Measurements from ENCODE around the gene RNF8.

Gene RNF8

GRCh38 chr6:37362101-37362828, 8.5 kb downstream of the RNF8 start:
- no peak for DNase-seq

GRCh38 chr6:37365791-37366190, 12.0 kb downstream of the RNF8 start:
- peak; percentile 65 for DNase-seq

GRCh38 chr6:37366910-37367309, 13.1 kb downstream of the RNF8 start:
- DNase-seq, result no peak

- no peak for DNase-seq
These were observed 15.2 kb downstream of the RNF8 start for GRCh38 chr6:37368961-37369320.

- DNase-seq, result no peak
These were observed 15.8 kb downstream of the RNF8 start for GRCh38 chr6:37369321-37370201.

GRCh38 chr6:37371154-37372083, 17.6 kb downstream of the RNF8 start:
- no peak for DNase-seq

- DNase-seq, result no peak
These were observed 18.3 kb downstream of the RNF8 start for GRCh38 chr6:37372116-37372515.

GRCh38 chr6:37373822-37374471, 20.2 kb downstream of the RNF8 start:
- DNase-seq, result peak; percentile 23

- no peak for DNase-seq
These were observed 21.6 kb downstream of the RNF8 start for GRCh38 chr6:37375376-37375775.

GRCh38 chr6:37376078-37376743, 22.4 kb downstream of the RNF8 start:
- DNase-seq, result no peak

GRCh38 chr6:37381579-37381978, 27.8 kb downstream of the RNF8 start:
- peak; percentile 67 for DNase-seq

- DNase-seq, result no peak
These were observed 29.4 kb downstream of the RNF8 start for GRCh38 chr6:37382994-37383765.

- no peak for DNase-seq
These were observed 34.8 kb downstream of the RNF8 start for GRCh38 chr6:37388578-37388977.

GRCh38 chr6:37389857-37390256, 36.1 kb downstream of the RNF8 start:
- no peak for DNase-seq

- DNase-seq, result no peak
These were observed 37.3 kb downstream of the RNF8 start for GRCh38 chr6:37391120-37391519.

- no peak for DNase-seq
These were observed 39.0 kb downstream of the RNF8 start for GRCh38 chr6:37392821-37393220.

- DNase-seq, result no peak
These were observed 39.7 kb downstream of the RNF8 start for GRCh38 chr6:37393381-37393929.

GRCh38 chr6:37396571-37397180, 42.9 kb downstream of the RNF8 start:
- no peak for DNase-seq

GRCh38 chr6:37399131-37399530, 45.3 kb downstream of the RNF8 start:
- no peak for DNase-seq

GRCh38 chr6:37399795-37400490, 46.2 kb downstream of the RNF8 start:
- DNase-seq, result peak; percentile 56

Data from OCI-M1 (cell line).